Measurements from ENCODE around the gene NOL4L.
A peak's percentile ranks its signal among the peaks of the same experiment; 100 is the strongest.

Gene NOL4L

GRCh38 chr20:32585011-32585585, at the start of gene NOL4L:
NOL4L (minus strand) TSS chr20:32585333; CDS start chr20:32584890, 443 bp downstream.
- peak; percentile 70 for DNase-seq

- no peak for DNase-seq
Measured at GRCh38 chr20:32634041-32634805, 49.1 kb upstream of the NOL4L start.

- no peak for DNase-seq
Measured at GRCh38 chr20:32632461-32633354, 47.6 kb upstream of the NOL4L start.

GRCh38 chr20:32631933-32632460, 46.9 kb upstream of the NOL4L start:
- no peak for DNase-seq

- no peak for DNase-seq
Measured at GRCh38 chr20:32629813-32630212, 44.7 kb upstream of the NOL4L start.

GRCh38 chr20:32628960-32629530, 43.9 kb upstream of the NOL4L start:
- no peak for DNase-seq

- DNase-seq = peak; percentile 19
Measured at GRCh38 chr20:32626859-32627636, 41.9 kb upstream of the NOL4L start.

- no peak for DNase-seq
Measured at GRCh38 chr20:32626407-32626806, 41.3 kb upstream of the NOL4L start.

- DNase-seq = no peak
Measured at GRCh38 chr20:32625996-32626395, 40.9 kb upstream of the NOL4L start.

GRCh38 chr20:32624687-32625345, 39.7 kb upstream of the NOL4L start:
- no peak for DNase-seq

- DNase-seq = no peak
Measured at GRCh38 chr20:32623667-32624157, 38.6 kb upstream of the NOL4L start.

- no peak for DNase-seq
Measured at GRCh38 chr20:32622585-32623468, 37.7 kb upstream of the NOL4L start.

GRCh38 chr20:32621891-32622584, 36.9 kb upstream of the NOL4L start:
- DNase-seq = no peak

GRCh38 chr20:32621071-32621890, 36.1 kb upstream of the NOL4L start:
- no peak for DNase-seq

- DNase-seq = no peak
Measured at GRCh38 chr20:32619586-32619985, 34.5 kb upstream of the NOL4L start.

GRCh38 chr20:32614772-32615171, 29.6 kb upstream of the NOL4L start:
- no peak for DNase-seq

- DNase-seq = no peak
Measured at GRCh38 chr20:32614303-32614702, 29.2 kb upstream of the NOL4L start.

GRCh38 chr20:32613192-32614053, 28.3 kb upstream of the NOL4L start:
- no peak for DNase-seq
